ENCODE measurements around the gene NFATC2.

NFATC2 gene

GRCh38 chr20:51563486-51564332, 21.2 kb upstream of the NFATC2 start:
- TF ChIP-seq SIN3A (IDR thresholded peaks at IDR 0.05; ENCODE audit: borderline replicate concordance, insufficient read depth, low read length) (no peak), TAF1 (IDR thresholded peaks at IDR 0.05; ENCODE audit: borderline replicate concordance, insufficient read depth, low read length) (no peak), POLR2AphosphoS5 (IDR thresholded peaks at IDR 0.05; ENCODE audit: low read depth, low read length) (no peak), FOXP2 (optimal IDR thresholded peaks at IDR 0.05; ENCODE audit: borderline replicate concordance, extremely low read depth, extremely low read length, insufficient read depth) (no peak)
- TF ChIP-seq, protein P1, sequence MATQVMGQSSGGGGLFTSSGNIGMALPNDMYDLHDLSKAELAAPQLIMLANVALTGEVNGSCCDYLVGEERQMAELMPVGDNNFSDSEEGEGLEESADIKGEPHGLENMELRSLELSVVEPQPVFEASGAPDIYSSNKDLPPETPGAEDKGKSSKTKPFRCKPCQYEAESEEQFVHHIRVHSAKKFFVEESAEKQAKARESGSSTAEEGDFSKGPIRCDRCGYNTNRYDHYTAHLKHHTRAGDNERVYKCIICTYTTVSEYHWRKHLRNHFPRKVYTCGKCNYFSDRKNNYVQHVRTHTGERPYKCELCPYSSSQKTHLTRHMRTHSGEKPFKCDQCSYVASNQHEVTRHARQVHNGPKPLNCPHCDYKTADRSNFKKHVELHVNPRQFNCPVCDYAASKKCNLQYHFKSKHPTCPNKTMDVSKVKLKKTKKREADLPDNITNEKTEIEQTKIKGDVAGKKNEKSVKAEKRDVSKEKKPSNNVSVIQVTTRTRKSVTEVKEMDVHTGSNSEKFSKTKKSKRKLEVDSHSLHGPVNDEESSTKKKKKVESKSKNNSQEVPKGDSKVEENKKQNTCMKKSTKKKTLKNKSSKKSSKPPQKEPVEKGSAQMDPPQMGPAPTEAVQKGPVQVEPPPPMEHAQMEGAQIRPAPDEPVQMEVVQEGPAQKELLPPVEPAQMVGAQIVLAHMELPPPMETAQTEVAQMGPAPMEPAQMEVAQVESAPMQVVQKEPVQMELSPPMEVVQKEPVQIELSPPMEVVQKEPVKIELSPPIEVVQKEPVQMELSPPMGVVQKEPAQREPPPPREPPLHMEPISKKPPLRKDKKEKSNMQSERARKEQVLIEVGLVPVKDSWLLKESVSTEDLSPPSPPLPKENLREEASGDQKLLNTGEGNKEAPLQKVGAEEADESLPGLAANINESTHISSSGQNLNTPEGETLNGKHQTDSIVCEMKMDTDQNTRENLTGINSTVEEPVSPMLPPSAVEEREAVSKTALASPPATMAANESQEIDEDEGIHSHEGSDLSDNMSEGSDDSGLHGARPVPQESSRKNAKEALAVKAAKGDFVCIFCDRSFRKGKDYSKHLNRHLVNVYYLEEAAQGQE (IDR thresholded peaks at IDR 0.05; ENCODE audit: insufficient read depth in 1 of 2, low read depth in 2 of 2, low read length in 2 of 2): no peak

GRCh38 chr20:51563174-51563485, 20.6 kb upstream of the NFATC2 start:
- no peak for TF ChIP-seq SIN3A (IDR thresholded peaks at IDR 0.05; ENCODE audit: borderline replicate concordance, insufficient read depth, low read length)
- TF ChIP-seq, protein P1 (IDR thresholded peaks at IDR 0.05; ENCODE audit: insufficient read depth in 1 of 2, low read depth in 2 of 2, low read length in 2 of 2): no peak
- TF ChIP-seq POLR2AphosphoS5 (IDR thresholded peaks at IDR 0.05; ENCODE audit: low read depth, low read length): no peak
- no peak for TF ChIP-seq FOXP2 (optimal IDR thresholded peaks at IDR 0.05; ENCODE audit: borderline replicate concordance, extremely low read depth, extremely low read length, insufficient read depth)
- TF ChIP-seq TAF1 (IDR thresholded peaks at IDR 0.05; ENCODE audit: borderline replicate concordance, insufficient read depth, low read length): no peak

DNA sequence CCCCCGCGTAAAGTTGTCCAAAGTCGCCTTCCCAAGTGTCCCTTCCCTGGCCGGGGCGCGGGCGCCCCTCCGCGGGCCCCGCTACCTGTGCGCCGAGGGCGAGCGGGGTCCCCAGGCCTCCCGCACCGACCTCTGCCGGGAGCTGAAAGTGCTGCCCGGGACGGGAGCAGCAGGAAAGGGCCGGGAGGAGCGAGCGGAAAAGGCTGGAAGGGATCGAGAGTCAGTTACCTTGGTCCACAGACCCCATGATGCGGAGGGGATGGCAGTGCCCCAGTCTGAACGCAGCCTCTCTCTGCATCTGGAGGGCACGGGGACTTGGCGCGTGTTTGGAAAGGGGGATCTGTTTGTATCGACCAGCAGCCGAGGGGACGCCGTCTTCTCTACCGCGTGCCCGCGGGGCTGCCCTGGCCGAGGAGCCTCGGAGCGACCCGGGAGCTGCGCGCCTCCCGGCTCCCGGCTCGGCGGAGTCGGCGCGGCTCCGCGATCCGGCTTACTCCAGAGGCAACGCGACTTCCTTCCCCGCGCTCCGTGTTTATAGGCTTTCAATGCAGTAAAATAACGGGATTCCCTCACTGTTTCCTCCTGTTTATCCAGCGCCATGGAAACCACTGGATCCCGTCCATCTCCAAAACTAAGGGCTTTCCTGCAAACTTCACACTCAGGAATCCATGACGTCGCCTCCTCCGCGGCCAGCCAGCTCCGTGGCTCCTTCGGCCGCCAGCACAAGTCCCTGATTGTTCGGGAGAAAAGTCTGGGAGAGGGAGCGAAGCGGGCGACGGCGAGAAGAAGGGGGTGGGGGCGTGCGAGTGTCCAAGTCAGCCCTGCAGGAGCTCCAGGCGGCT, 20.0 kb upstream of the NFATC2 start:
- peak; percentile 59; the same call in 1 of the 2 replicates for TF ChIP-seq SIN3A (IDR thresholded peaks at IDR 0.05; ENCODE audit: borderline replicate concordance, insufficient read depth, low read length)
- TF ChIP-seq, protein P1 (IDR thresholded peaks at IDR 0.05; ENCODE audit: insufficient read depth in 1 of 2, low read depth in 2 of 2, low read length in 2 of 2): no peak

- TF ChIP-seq, protein P1 (IDR thresholded peaks at IDR 0.05; ENCODE audit: insufficient read depth in 1 of 2, low read depth in 2 of 2, low read length in 2 of 2): no peak
- TF ChIP-seq SIN3A (IDR thresholded peaks at IDR 0.05; ENCODE audit: borderline replicate concordance, insufficient read depth, low read length) (no peak), POLR2AphosphoS5 (IDR thresholded peaks at IDR 0.05; ENCODE audit: low read depth, low read length) (no peak), FOXP2 (optimal IDR thresholded peaks at IDR 0.05; ENCODE audit: borderline replicate concordance, extremely low read depth, extremely low read length, insufficient read depth) (no peak), TAF1 (IDR thresholded peaks at IDR 0.05; ENCODE audit: borderline replicate concordance, insufficient read depth, low read length) (no peak)
Measured at GRCh38 chr20:51562027-51562331, 19.5 kb upstream of the NFATC2 start.

Data from PFSK-1 (cell line).